CD14-positive monocyte (primary cell): Measurements from ENCODE around the gene HMGN1. TPM values are rescaled to one million over a fixed set of nuclear protein-coding genes. Genes with fewer than 3 reads are reported as not detected.

Experiments used
- DNase-seq, 3 donors: peaks; one replicate each; pipeline ENCODE4 v3.0.0-alpha.2; 2011 to 2022
- H2AFZ ChIP-seq: 2 replicates; pipeline ENCODE4 v1.6.0; 2012; ENCODE audit warnings: mild to moderate bottlenecking, low read depth, low read length, inconsistent platforms; ENCODE audit not compliant: insufficient read depth, poor library complexity, severe bottlenecking
- H3K27ac ChIP-seq, 2 donors: 1 replicate in 1 of 2; 2 replicates in 1 of 2; pipeline ENCODE4 v1.5.1; 2012 to 2013; ENCODE audit warnings: low read length in 2 of 2, control low read depth in 1 of 2, inconsistent platforms in 1 of 2, low read depth in 1 of 2, mild to moderate bottlenecking in 1 of 2
- H3K27me3 ChIP-seq, 2 donors: one replicate each; pipeline versions ENCODE4 v1.6.0 to v1.6.1; 2011 to 2013; ENCODE audit warnings: low read length in 2 of 2; ENCODE audit not compliant: control insufficient read depth in 2 of 2, insufficient read depth in 2 of 2
- H3K36me3 ChIP-seq, 2 donors: replicated peaks in 1 of 2; 1 replicate in 1 of 2; 2 replicates in 1 of 2; pipeline versions ENCODE4 v1.5.1 to v1.6.1; 2012 to 2013; ENCODE audit warnings: low read length in 2 of 2, control low read depth in 1 of 2, inconsistent platforms in 1 of 2, mild to moderate bottlenecking in 1 of 2; ENCODE audit not compliant: insufficient read depth in 2 of 2, control insufficient read depth in 1 of 2
- H3K4me1 ChIP-seq, 2 donors: 1 replicate in 1 of 2; 2 replicates in 1 of 2; pipeline versions ENCODE4 v1.5.1 to v1.6.1; 2012 to 2013; ENCODE audit warnings: low read length in 2 of 2, control low read depth in 1 of 2, inconsistent platforms in 1 of 2, mild to moderate bottlenecking in 1 of 2, moderate library complexity in 1 of 2; ENCODE audit not compliant: insufficient read depth in 2 of 2, control insufficient read depth in 1 of 2
- H3K4me2 ChIP-seq: replicated peaks from 2 replicates; pipeline ENCODE3; 2012; ENCODE audit warnings: low read length, moderate library complexity, mild to moderate bottlenecking; ENCODE audit not compliant: poor library complexity, severe bottlenecking; ENCODE audit errors: extremely low read depth
- H3K4me3 ChIP-seq, 3 experiments: fragments of 200-600 bp in 1 of 3; sonication (generic) in 1 of 3; replicated peaks in 1 of 3; 1 replicate in 2 of 3; 2 replicates in 1 of 3; pipeline ENCODE4 v1.5.1; 2011 to 2013; ENCODE audit warnings: low read length in 3 of 3, mild to moderate bottlenecking in 3 of 3, control low read depth in 2 of 3, low read depth in 2 of 3, inconsistent platforms in 1 of 3, moderate library complexity in 1 of 3
- H3K79me2 ChIP-seq: 2 replicates; pipeline ENCODE4 v1.6.0; 2012; ENCODE audit warnings: mild to moderate bottlenecking, control low read depth, inconsistent platforms, low read length, moderate library complexity; ENCODE audit not compliant: insufficient read depth
- H3K9ac ChIP-seq: 2 replicates; pipeline ENCODE4 v1.6.0; 2017; ENCODE audit warnings: low read length, mild to moderate bottlenecking; ENCODE audit not compliant: insufficient read depth, poor library complexity, severe bottlenecking
- H3K9me3 ChIP-seq, 2 donors: replicated peaks in 1 of 2; 1 replicate in 1 of 2; 2 replicates in 1 of 2; pipeline versions ENCODE4 v1.5.1 to v1.6.1; 2012 to 2013; ENCODE audit warnings: low read length in 2 of 2, control low read depth in 1 of 2; ENCODE audit not compliant: control insufficient read depth in 1 of 2, insufficient read depth in 1 of 2
- H4K20me1 ChIP-seq: 2 replicates; pipeline ENCODE4 v1.6.0; 2012; ENCODE audit warnings: mild to moderate bottlenecking, low read length, control low read depth, moderate library complexity; ENCODE audit not compliant: insufficient read depth
- H3K27ac Mint-ChIP-seq, 7 donors: one replicate each; pipeline ENCODE4 v1.8.0; 2020; ENCODE audit warnings: mild to moderate bottlenecking in 7 of 7, mixed read lengths in 7 of 7, moderate library complexity in 6 of 7, inconsistent platforms in 2 of 7
- H3K27me3 Mint-ChIP-seq, 3 donors: one replicate each; pipeline ENCODE4 v1.8.0; 2021 to 2022; ENCODE audit warnings: low read depth in 3 of 3, mild to moderate bottlenecking in 3 of 3, mixed read lengths in 3 of 3, moderate library complexity in 3 of 3, inconsistent platforms in 1 of 3
- H3K36me3 Mint-ChIP-seq, 2 donors: one replicate each; pipeline ENCODE4 v1.8.0; 2020; ENCODE audit warnings: mixed read lengths in 2 of 2, inconsistent platforms in 1 of 2, mild to moderate bottlenecking in 1 of 2
- H3K4me1 Mint-ChIP-seq: one replicate; pipeline ENCODE4 v1.8.0; 2020; ENCODE audit warnings: mild to moderate bottlenecking, mixed read lengths
- H3K4me3 Mint-ChIP-seq, 2 donors: one replicate each; pipeline ENCODE4 v1.8.0; 2020; ENCODE audit warnings: mild to moderate bottlenecking in 2 of 2, mixed read lengths in 2 of 2, moderate library complexity in 1 of 2
- H3K9me3 Mint-ChIP-seq, 7 donors: one replicate each; pipeline ENCODE4 v1.8.0; 2020 to 2022; ENCODE audit warnings: mixed read lengths in 7 of 7, mild to moderate bottlenecking in 6 of 7, moderate library complexity in 6 of 7, inconsistent platforms in 2 of 7
- CTCF ChIP-seq: fragments of 200-600 bp; IDR thresholded peaks from one replicate; pipeline ENCODE4 v1.8.0; 2022; ENCODE audit warnings: antibody characterized with exemption, mild to moderate bottlenecking
- WGBS: methylation state at CpG from one replicate; pipeline ENCODE4 v1.1.5; 2013; ENCODE audit warnings: missing lambda C conversion rate; ENCODE audit not compliant: insufficient coverage; 5-methylcytosine and 5-hydroxymethylcytosine counted together
- intact Hi-C, 2 donors: fragments of 100-400 bp; cut with micrococcal nuclease; formaldehyde crosslinking; loops; one replicate each; pipeline versions ENCODE4 v1.15.0 to v1.15.1; 2023
- polyA plus RNA-seq, 3 donors: library from polyadenylated mRNA; depleted of rRNA in 1 of 3; unstranded in 2 of 3; stranded (reverse) in 1 of 3; fragments of 300-500 nt in 2 of 3; fragments of >200 nt in 1 of 3; fragmentation: Illumina TruSeq in 2 of 3; gene quantifications; 1 replicate in 2 of 3; 2 replicates in 1 of 3; pipeline ENCODE4 v1.2.3, GENCODE V29; 2012 to 2021

HMGN1 gene
- polyA plus RNA-seq, 3 donors, result 59.8 to 74.7 (median 72.7) TPM

GRCh38 chr21:39388811-39389155, 39.9 kb upstream of the HMGN1 start:
- peak overlapping the region; percentile 66 for H3K9ac ChIP-seq
- H3K4me2 ChIP-seq, result peak overlapping the region; percentile 80
- no peak for DNase-seq
- Mint-ChIP-seq H3K36me3 (peaks cover 35 to 39% of the 10 kb centered on the region in 2 donors), H3K4me3 (no peak overlapping the region), H3K9me3 (no peaks in the 10 kb centered on the region), H3K4me1 (peaks cover 20% of the 10 kb centered on the region), H3K27me3 (peaks cover 0 to 3% (median 0%) of the 10 kb centered on the region in 3 donors), H3K27ac (peak overlapping the region in 1 of 7 donors; percentile 81)
- H3K9me3 ChIP-seq, result no peaks in the 10 kb centered on the region
- peaks cover 5% of the 10 kb centered on the region for H4K20me1 ChIP-seq
- no peak overlapping the region for H3K27ac ChIP-seq
- no peaks in the 10 kb centered on the region for H3K27me3 ChIP-seq
- peaks cover 28% of the 10 kb centered on the region in 2 donors for H3K4me1 ChIP-seq
- H3K4me3 ChIP-seq, result peak overlapping the region in 1 of 3 experiments; percentile 73
- H3K79me2 ChIP-seq, result peaks cover 42% of the 10 kb centered on the region
- intact Hi-C loops, result loop anchor here (2.0 to 5.0 kb wide), 4 partner anchors 41 to 76 kb away; partner anchors contain the start of genes BRWD1 (in 1 of the 2) and HMGN1 (in 1 of the 2)
- peak overlapping the region; percentile 73 for H2AFZ ChIP-seq
- peak; percentile 42 for TF ChIP-seq CTCF
- 1% methylated on average over 9 of the region's 10 CpGs for WGBS
- H3K36me3 ChIP-seq, result peaks cover 28 to 34% of the 10 kb centered on the region in 2 donors

- Histone ChIP-seq H3K27ac (peak overlapping the region; percentile 4 to 64), H3K36me3 (peaks cover 24 to 29% of the 10 kb centered on the region in 2 donors), H3K79me2 (peaks cover 42% of the 10 kb centered on the region), H3K9me3 (no peaks in the 10 kb centered on the region), H3K9ac (peak overlapping the region; percentile 66), H3K4me1 (peaks cover 28% of the 10 kb centered on the region in 2 donors), H4K20me1 (peaks cover 5% of the 10 kb centered on the region), H2AFZ (peak overlapping the region; percentile 73), H3K4me2 (peak overlapping the region; percentile 80), H3K27me3 (no peaks in the 10 kb centered on the region), H3K4me3 (peak overlapping the region; percentile 52 to 89 (median 73))
- peaks cover 0 to 3% (median 0%) of the 10 kb centered on the region in 3 donors for H3K27me3 Mint-ChIP-seq
- TF ChIP-seq CTCF, result peak; percentile 92
- peak overlapping the region; percentile 76 to 90 (median 86) for H3K27ac Mint-ChIP-seq
- 11% methylated on average over 35 of the region's 35 CpGs for WGBS
- no peaks in the 10 kb centered on the region for H3K9me3 Mint-ChIP-seq
- peaks cover 31 to 34% of the 10 kb centered on the region in 2 donors for H3K36me3 Mint-ChIP-seq
- peak overlapping the region; percentile 82 to 94 for H3K4me3 Mint-ChIP-seq
- intact Hi-C loops, result loop anchor here (2.0 to 5.0 kb wide), 4 partner anchors 41 to 76 kb away; partner anchors contain the start of genes BRWD1 (in 1 of the 2) and HMGN1 (in 1 of the 2)
- peaks cover 20% of the 10 kb centered on the region for H3K4me1 Mint-ChIP-seq
- DNase-seq, result peak; percentile 81 to 89 (median 86)
Measured at GRCh38 chr21:39388038-39388810, 39.3 kb upstream of the HMGN1 start.
